HG03097 (cell line): ENCODE data around the gene DMAP1.

Source experiments
- ATAC-seq: cut with Tn5 transposase; IDR thresholded peaks from one replicate; pipeline ENCODE4 v1.9.1; 2021; ENCODE audit not compliant: unreplicated experiment, low FRiP score

The DMAP1 gene

GRCh38 chr1:44227211-44227610 is 13.9 kb downstream of the DMAP1 start:
- ATAC-seq = no peak

DNA sequence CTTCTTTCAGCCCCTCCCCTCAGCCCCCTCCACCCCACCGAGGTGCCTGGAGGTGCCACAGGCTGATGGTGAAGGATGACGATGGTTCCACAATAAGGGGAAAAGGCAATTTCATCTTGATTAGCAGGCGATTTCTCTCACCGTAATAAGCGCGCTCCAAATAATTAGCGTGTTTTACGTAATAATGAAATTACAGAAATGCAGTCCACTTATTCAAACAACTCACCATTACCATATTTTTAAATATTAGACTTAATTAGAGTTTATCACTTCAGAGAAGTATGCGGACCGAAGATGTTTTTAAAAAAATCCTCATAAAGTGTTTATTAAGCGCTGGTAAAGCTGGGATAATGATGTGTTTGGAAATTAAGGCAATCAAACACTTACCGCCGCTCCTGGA is 14.9 kb downstream of the DMAP1 start:
- no peak for ATAC-seq

DNA sequence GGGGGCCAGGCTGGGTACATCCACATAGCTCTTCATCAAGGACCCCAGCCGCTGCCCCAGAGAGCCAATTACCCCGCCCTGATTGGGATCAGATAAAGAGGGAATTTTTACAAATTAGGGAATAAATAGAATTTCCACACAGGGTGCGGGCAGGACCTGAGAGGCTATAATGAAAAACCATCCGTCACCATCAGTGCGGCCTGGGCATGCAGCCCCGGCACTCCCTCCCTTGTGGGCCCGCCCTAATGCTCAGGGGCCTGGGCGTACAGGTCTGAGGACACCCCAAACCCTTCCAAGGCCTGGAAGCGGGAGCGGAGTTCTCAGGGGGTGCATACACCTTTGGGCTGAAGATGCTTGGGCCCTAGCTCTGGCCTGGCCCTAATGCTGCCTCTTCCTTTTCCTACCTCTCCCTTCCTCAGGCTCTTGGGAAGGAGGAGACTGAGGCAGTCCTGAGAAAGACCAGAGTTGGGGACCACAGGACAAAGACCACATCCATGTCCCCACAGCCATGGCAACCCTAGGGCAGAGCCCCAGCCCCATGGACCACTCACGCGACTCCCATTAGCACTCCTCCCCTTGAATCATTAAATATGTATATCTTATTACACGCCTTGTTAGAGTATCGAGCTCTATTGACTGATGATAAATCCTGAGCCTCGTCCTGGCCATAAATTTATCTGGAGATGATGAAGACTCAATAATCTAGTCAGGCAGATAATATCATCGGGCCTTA is 16.3 kb downstream of the DMAP1 start:
- ATAC-seq = no peak

DNA sequence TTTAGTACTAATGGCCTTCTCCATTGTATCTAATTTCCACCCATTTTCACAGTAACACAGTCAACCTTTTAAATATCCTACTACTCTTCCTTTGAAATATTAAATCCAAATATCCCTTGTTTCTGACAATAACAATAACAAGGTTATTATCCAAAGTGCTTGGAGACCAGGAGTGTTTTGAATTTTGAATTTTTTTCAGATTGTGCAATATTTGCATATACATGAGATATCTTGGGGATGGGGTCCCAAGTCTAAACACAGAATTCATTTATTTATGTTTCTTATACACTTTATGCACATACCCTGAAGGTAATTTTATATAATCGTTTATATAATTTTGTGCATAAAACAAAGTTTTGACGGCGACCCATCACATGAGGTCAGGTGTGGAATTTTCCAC is 17.5 kb downstream of the DMAP1 start:
- ATAC-seq = no peak

GRCh38 chr1:44233593-44233992 is 20.3 kb downstream of the DMAP1 start:
- no peak for ATAC-seq

DNA sequence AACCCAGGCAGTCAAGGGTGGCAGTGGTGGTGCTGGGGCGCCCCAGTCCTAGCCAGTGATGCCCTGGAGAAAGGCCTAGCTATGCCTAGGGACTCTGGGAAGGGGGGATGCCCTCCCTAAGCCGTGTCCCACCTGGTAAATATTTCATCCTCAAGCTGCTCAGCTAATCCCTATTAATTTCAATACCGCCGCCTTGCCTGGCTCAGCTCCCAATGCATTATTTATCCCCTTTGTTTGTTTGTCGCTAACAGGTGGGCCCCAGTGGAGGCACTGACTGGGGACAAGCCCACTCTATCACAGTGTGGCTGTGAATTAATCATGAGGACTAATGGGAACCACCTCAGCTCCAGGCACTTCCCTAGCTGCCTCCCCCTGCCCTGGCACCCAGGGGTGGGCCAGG is 22.5 kb downstream of the DMAP1 start:
- no peak for ATAC-seq

DNA sequence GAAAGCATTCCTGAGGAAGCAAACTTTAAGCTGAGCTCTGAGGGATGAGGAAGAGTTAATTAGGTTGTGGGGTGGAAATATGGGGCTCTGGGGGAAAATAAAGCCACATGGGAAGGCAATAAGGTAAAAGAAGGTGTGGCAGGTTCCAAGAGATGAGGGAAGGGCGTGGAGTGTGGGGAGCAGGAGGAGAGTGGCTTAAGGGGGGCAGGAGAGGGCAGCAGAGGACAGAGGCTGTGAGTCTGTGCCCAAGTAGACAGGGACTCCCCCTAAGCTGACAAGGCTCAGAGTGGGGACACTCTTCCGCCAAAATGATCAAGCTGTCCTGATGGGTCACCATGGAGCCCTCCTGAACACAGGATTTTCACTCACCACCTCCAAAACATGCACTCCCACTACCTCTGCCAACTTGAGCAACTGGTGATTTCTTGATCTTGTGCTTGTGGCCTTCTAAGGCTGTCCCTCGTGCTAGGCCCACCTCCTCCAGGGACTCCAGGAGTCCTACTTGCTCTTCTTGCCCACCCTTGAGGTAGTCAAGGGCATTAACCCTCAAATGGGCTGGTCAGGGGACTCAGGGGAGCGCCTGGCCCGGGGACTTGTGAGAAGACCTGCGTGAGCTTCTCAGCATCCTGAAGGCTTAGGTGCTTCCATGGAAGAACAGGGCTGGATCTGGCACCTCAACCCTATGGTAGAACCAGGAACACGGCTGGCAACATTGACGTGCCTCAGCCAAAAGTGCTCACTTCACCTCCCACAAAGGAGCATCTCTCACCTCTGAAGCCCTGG is 23.4 kb downstream of the DMAP1 start:
- no peak for ATAC-seq

DNA sequence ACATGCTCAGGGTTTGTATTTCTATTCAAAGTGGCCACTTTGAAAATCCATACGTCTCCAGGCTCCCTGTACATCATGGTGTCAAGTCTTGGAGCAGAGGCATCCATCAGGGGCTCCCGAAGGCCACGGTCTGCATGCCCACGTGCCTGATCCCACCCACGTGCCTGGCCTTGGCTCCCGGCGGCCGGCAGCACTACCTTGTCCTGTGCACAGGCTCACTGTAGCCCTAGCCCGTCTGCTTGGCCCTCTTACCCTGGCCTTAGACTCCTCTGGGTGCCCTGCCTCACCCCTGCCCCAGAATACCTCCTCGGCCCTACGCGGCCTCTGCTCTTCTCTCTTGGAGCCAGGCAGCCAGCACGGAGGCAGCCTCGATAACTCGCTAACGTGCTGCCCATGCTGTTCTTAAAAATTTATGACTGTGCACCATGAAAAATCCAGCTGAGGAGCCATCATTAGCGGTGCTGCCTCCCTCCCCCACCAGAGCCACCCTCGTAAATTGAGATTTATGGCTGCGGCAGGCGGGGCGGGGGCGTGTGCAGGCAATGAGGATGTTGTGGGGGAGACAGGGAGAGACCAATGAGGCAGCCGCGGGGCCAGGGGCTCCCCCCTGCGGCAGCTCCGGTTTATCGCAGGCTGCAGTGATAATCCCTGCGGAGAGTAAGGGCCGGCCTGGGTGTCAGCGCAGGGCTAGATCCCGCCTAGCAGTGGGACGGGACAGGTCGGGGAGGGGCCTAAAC is 24.6 kb downstream of the DMAP1 start:
- ATAC-seq = no peak

DNA sequence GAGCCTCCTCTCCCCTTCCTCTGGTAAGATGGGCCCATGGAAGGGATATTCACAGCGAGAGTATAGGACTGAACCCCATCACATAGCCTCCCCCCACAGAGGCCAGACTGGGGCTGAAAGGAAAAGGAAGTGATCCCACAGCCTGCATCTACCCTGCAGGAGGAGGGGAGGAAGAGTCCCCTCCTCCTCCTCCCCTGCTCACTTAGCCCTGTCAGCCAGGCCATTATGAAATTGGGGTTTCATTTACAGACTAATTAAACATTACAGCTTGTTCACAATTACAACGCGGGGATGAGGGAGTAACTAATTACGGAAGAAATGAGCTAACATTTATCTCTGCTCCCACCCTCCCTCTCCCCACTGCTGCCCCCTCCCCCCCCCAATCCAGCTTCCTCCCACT is 25.4 kb downstream of the DMAP1 start:
- no peak for ATAC-seq

GRCh38 chr1:44239331-44239960 is 26.2 kb downstream of the DMAP1 start:
- no peak for ATAC-seq

GRCh38 chr1:44239961-44240371 is 26.7 kb downstream of the DMAP1 start:
- ATAC-seq = no peak

DNA sequence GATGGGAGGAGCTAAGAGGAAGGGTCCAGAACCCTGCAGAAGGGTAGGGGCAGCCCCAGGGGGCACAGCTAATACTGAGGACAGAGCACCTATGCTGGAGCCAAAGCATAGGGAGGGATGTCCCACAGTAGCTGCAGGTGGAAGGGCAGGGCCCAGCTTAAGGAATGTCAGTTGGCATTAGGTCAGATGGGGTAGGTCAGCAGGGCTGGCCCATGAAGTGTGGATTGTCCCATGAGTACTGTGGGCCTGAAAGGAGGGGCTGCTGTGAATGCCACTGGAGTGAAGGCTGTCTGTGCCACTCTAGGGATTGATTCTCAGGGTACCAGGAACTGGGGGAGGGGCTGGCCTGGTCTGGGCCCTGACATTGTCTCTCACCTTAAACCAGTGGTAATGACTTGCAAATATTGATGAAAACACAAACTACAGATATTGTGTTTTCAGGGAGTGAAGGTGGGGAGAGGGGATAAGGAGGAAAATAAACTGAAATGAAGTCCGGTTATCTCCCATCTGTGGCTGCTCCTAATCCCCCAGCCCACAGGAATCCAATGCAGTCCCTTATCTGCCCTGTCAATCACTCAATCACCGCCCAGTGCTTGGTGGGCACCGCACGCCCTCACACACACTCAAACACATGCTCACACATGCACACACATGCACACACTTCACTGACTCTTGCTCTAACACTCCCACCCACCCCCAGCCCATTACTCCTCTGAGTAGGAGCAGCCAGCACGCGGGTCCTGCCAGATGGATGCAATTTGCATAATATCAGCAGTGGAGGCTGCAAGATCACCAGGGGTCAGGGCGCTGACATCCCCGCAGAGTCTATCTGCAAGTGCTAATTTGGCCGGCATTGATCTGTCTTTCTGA is 27.8 kb downstream of the DMAP1 start:
- no peak for ATAC-seq

- no peak for ATAC-seq
These were observed 29.5 kb downstream of the DMAP1 start for GRCh38 chr1:44242746-44243145.

DNA sequence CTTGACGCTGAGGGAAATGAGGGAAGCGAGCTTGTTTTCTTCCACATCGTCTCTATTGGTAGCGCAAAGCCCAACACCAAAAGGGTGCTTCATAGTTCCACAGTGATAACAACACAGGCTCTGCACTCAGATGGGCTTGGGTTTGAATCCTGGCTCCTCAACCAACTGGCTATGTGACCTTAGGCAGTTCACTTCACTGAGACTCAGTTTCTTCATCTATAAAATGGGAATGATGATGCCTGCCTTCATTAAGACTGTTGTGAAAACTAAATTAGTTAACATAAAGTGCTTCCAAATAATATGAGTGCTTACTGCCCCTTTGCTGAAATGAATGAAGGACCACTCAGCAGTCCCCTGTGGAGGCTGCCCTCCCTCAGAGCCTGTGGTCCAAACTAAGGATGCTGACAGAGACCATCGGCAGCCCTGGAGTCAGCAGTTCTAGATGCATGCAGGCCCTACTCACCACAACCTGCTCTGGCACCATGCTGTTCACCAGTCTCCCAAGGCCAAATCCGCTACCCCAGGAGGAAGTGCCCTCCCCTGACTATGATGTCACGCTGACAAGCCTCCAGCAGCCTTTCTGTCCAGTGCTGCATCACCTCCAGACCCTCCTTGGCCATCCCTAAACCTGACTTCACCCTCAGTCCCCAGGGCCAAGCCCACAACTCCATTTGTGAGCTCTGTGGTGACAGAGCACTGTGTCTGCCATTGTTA is 30.7 kb downstream of the DMAP1 start:
- no peak for ATAC-seq

DNA sequence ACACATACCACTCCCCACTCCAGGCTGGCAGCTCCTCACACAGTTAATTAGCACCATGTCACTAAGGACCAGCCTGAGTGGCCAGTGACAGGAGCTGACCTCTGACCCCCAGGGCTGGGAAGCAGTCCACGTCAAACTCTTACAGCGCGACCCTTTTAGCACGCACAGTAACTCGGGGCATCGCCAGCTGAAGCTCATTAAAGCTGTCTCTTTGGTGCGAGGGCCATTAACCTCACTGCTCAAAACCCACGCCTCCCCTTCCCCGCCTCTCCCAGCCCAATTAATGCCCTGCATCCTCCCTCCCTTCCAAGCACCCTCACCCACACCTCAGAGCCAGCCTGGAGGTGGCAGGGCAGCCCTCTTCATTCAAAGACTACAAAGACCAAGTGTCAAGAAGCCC is 31.7 kb downstream of the DMAP1 start:
- ATAC-seq = no peak

GRCh38 chr1:44246806-44247205 is 33.5 kb downstream of the DMAP1 start:
- no peak for ATAC-seq

DNA sequence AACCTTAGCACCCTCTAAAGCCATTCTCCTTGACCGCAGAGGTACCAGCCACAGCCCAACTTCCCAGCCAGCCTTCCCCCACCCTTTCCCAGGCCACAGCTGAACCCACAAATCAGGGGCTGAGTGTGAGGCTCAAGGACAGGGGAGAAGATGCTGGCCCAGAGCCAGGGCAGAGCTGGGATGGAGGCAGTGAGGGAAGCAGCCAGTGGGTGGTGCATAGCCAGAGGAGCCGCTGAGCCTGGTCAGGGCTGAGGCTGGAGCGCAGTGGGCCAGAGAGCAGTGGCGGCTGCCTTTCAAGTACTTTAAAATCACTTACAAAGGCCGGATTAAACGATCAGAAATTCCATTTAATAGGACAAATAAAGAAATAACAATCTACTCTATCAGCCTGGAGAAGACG is 36.3 kb downstream of the DMAP1 start:
- no peak for ATAC-seq

- ATAC-seq = no peak
These were observed 37.0 kb downstream of the DMAP1 start for GRCh38 chr1:44250068-44250781.

- no peak for ATAC-seq
These were observed 38.2 kb downstream of the DMAP1 start for GRCh38 chr1:44251486-44251885.
